Thoracic aorta (tissue), 2 donors: ENCODE measurements around the gene TMEM258. TPM values are rescaled to one million over a fixed set of nuclear protein-coding genes. Genes with fewer than 3 reads are reported as not detected.

Experiments used
- ATAC-seq: fragments of 150-250 bp; one replicate; pipeline ENCODE4 v1.8.0; 2017; ENCODE audit warnings: low read depth; ENCODE audit not compliant: insufficient number of reproducible peaks, low FRiP score
- DNase-seq: peaks from one replicate; pipeline ENCODE4 v3.0.0-alpha.2; 2020; ENCODE audit warnings: low spot score
- H3K27ac ChIP-seq, 2 donors: fragments of 200-600 bp; sonication (generic); 1 replicate in 1 of 2; 2 replicates in 1 of 2; pipeline ENCODE4 v1.5.1; 2016; ENCODE audit warnings: mild to moderate bottlenecking in 2 of 2, moderate library complexity in 2 of 2
- H3K27me3 ChIP-seq: fragments of 200-600 bp; sonication (generic); replicated peaks from 2 replicates; pipeline ENCODE4 v1.6.0; 2016; ENCODE audit warnings: mild to moderate bottlenecking; ENCODE audit not compliant: insufficient read depth
- H3K36me3 ChIP-seq: fragments of 200-600 bp; sonication (generic); one replicate; pipeline ENCODE4 v1.5.1; 2016
- H3K4me1 ChIP-seq, 2 donors: fragments of 200-600 bp; sonication (generic); 1 replicate in 1 of 2; 2 replicates in 1 of 2; pipeline versions ENCODE4 v1.5.1 to v1.6.0; 2016; ENCODE audit warnings: low read depth in 2 of 2, mild to moderate bottlenecking in 1 of 2; ENCODE audit not compliant: control insufficient read depth in 1 of 2
- H3K4me3 ChIP-seq: fragments of 200-600 bp; sonication (generic); 2 replicates; pipeline ENCODE4 v1.5.1; 2016; ENCODE audit warnings: mild to moderate bottlenecking
- H3K9me3 ChIP-seq: fragments of 200-600 bp; sonication (generic); 2 replicates; pipeline ENCODE4 v1.5.1; 2016
- total RNA-seq, 2 donors: library from RNA; depleted of rRNA; stranded (reverse); fragments of >200 nt; gene quantifications; one replicate each; pipeline versions ENCODE4 v1.1.0 to v1.2.3, GENCODE V29; 2016
- TF ChIP-seq, protein P1 (sequence below): fragments of 200-600 bp; sonication (generic); IDR thresholded peaks from one replicate; pipeline ENCODE4 v1.5.1; 2019; ENCODE audit warnings: antibody characterized with exemption

The TMEM258 gene
- total RNA-seq, 2 donors from 2014 or later: 17.3 to 63.6 TPM

DNA sequence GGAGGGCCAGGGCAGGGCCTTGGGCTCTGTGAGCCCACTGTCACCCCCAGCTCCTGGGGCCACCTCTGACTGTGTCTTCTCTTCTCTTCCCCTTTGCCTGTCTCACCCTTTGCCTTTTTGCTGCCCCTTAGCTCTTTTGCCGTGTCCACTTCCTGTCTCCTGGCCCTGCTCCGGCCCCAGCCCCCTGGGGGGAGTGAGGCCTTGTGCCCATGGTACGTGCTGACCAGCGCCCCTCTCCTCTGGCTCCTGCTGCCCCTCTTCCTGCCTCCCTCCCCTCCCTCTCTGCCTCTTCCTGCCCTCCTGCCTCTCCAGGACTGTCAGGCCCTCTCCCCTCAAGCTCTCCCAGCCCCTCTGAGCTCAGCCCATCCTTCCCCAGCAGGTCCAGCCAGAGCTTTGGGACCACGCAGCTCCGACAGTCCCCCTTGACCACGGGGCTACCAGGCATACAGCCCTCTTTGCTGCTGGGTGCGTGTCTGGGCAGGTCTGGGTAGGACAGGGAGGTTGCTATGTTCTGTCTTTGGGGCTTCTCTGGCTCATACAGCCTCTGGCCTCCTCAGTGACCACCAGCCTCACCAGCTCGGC, 11.7 kb downstream of the TMEM258 start:
- Histone ChIP-seq H3K36me3 (peaks cover 6% of the 10 kb centered on the region), H3K27me3 (no peaks in the 10 kb centered on the region), H3K4me1 (no peaks in the 10 kb centered on the region), H3K27ac (no peak overlapping the region), H3K4me3 (no peak overlapping the region), H3K9me3 (no peaks in the 10 kb centered on the region)
- ATAC-seq (no peak), DNase-seq (no peak)
- TF ChIP-seq, protein P1, sequence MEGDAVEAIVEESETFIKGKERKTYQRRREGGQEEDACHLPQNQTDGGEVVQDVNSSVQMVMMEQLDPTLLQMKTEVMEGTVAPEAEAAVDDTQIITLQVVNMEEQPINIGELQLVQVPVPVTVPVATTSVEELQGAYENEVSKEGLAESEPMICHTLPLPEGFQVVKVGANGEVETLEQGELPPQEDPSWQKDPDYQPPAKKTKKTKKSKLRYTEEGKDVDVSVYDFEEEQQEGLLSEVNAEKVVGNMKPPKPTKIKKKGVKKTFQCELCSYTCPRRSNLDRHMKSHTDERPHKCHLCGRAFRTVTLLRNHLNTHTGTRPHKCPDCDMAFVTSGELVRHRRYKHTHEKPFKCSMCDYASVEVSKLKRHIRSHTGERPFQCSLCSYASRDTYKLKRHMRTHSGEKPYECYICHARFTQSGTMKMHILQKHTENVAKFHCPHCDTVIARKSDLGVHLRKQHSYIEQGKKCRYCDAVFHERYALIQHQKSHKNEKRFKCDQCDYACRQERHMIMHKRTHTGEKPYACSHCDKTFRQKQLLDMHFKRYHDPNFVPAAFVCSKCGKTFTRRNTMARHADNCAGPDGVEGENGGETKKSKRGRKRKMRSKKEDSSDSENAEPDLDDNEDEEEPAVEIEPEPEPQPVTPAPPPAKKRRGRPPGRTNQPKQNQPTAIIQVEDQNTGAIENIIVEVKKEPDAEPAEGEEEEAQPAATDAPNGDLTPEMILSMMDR: no peak

DNA sequence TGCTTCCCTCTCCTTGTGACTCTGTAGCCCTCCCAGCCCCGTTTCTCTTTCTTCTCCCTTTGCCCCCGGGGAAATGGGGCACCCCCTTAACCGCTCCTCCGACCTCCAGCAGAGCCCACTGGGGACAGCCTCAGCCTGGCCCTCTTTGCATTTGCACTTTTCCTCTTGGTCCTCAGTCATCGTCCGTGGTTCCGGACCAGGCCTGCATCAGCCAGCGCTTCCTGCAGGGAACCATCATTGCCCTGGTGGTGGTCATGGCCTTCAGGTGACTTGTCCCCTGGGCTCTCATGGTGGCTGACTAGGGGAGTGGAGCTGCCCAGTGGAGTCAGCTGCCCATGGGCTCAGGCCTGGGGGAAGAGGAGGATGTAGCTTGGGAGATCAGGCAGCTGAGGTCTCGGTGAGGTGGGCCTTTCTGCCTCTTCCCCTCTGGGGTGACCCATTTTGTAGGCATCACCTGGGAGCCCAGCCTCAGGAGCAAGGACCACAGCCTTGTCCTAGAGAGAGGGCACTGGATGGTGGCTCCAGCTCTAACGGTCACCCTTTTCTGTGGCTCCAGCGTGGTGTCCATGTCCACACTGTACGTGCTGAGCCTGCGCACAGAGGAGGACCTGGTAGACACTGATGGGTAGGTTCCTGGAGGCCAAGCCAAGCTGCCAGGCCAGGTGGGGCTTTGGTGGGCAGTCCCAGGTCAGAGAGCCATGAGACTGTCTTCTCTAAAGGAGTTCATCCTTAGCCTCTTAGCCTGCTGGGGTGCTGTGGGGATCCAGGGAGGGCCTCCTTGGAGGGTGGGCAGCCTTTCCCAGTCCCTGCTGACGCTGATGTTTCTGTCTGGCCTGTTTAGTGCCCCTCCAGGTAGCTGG, 12.5 kb downstream of the TMEM258 start:
- ATAC-seq (no peak), DNase-seq (no peak)
- no peaks in the 10 kb centered on the region for H3K9me3 ChIP-seq
- H3K27me3 ChIP-seq: no peaks in the 10 kb centered on the region
- H3K4me1 ChIP-seq: no peaks in the 10 kb centered on the region
- TF ChIP-seq, protein P1: no peak
- H3K4me3 ChIP-seq: no peak overlapping the region
- H3K27ac ChIP-seq: no peak overlapping the region
- peaks cover 4% of the 10 kb centered on the region for H3K36me3 ChIP-seq

- Histone ChIP-seq H3K4me1 (no peaks in the 10 kb centered on the region), H3K36me3 (no peaks in the 10 kb centered on the region), H3K27ac (no peak overlapping the region), H3K9me3 (no peaks in the 10 kb centered on the region), H3K4me3 (no peak overlapping the region), H3K27me3 (no peaks in the 10 kb centered on the region)
- TF ChIP-seq, protein P1: no peak
- ATAC-seq (no peak), DNase-seq (no peak)
These were observed 13.3 kb downstream of the TMEM258 start for GRCh38 chr11:61778920-61779650.

DNA sequence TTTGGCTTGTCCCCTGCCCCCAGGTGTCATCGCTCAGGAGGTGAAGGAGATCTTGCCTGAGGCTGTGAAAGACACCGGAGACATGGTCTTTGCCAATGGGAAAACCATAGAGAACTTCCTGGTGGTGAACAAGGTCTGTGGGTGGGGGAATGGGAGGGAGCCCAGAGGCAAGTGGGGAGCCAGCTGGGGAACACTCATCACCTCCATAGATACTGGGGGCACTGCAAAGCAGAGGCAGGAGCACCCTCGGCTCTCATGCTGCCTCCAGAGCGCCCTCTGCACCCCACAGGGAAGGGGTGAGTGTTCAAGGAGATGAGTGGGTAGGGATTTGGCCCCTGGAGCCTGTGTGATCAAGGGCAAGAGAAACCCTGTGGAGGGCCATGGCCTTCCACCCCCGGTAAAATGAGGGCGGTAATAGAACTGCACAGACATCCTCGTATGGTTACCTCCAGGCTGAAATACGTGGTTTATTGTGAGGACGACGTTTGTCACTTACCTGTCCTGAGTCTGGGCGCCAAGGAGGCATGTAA, 14.0 kb downstream of the TMEM258 start:
- TF ChIP-seq, protein P1: no peak
- Histone ChIP-seq H3K27ac (no peak overlapping the region), H3K9me3 (no peaks in the 10 kb centered on the region)

More for the DNA sequence above, 14.0 kb downstream of the TMEM258 start:
- Histone ChIP-seq H3K27me3 (no peaks in the 10 kb centered on the region), H3K36me3 (no peaks in the 10 kb centered on the region), H3K4me1 (no peaks in the 10 kb centered on the region), H3K4me3 (no peak overlapping the region)
- DNase-seq: no peak
- no peak for ATAC-seq
